IMR-90 (cell line): Measurements from ENCODE around the gene CLPTM1L. TPM values are rescaled to one million over a fixed set of nuclear protein-coding genes. Genes with fewer than 3 reads are reported as not detected.

Experiments used
- ATAC-seq: fragments of 200-7000 bp; cut with Tn5 transposase; 2 replicates; pipeline ENCODE4 v1.9.1; 2020; ENCODE audit warnings: low read depth, mild to moderate bottlenecking, moderate library complexity
- BruUV-seq: library from RNA; stranded (reverse); fragments of 400-500 nt; replicated peaks from 2 replicates; lab custom pipeline; 2021; lab: Mats Ljungman, UMichigan
- CTCF ChIA-PET: fragments of 300-600 bp; formaldehyde crosslinking; extraction: SDS; loops from one replicate; lab custom pipeline; 2021; ENCODE audit warnings: antibody characterized with exemption; lab: Yijun Ruan, JAX
- POLR2A ChIA-PET: fragments of 300-600 bp; sonication (Branson Sonifier 250); formaldehyde crosslinking; loops from one replicate; lab custom pipeline; 2022; ENCODE audit warnings: antibody characterized with exemption; ENCODE audit not compliant: unreplicated experiment; lab: Charles Lee
- DNase-seq: peaks from one replicate; pipeline ENCODE4 v3.0.0; 2013
- H2AFZ ChIP-seq: replicated peaks from 2 replicates; pipeline ENCODE3; 2013; ENCODE audit warnings: low read length, mild to moderate bottlenecking; ENCODE audit not compliant: poor library complexity
- H2AK5ac ChIP-seq: 2 replicates; pipeline ENCODE4 v1.6.1; 2013; ENCODE audit warnings: low read depth, low read length, inconsistent platforms
- H2AK9ac ChIP-seq: replicated peaks from 2 replicates; pipeline ENCODE3; 2013; ENCODE audit warnings: mild to moderate bottlenecking, low read depth, low read length, moderate library complexity; ENCODE audit not compliant: poor library complexity
- H2BK120ac ChIP-seq: 2 replicates; pipeline ENCODE4 v1.6.1; 2013; ENCODE audit warnings: low read depth, low read length, inconsistent platforms
- H2BK15ac ChIP-seq: 3 replicates; pipeline ENCODE4 v1.6.1; 2013; ENCODE audit warnings: low read depth, low read length, inconsistent platforms
- H2BK20ac ChIP-seq: 2 replicates; pipeline ENCODE4 v1.6.1; 2013; ENCODE audit warnings: low read depth, mild to moderate bottlenecking, inconsistent platforms, low read length, moderate library complexity
- H2BK5ac ChIP-seq: 2 replicates; pipeline ENCODE4 v1.6.1; 2013; ENCODE audit warnings: mild to moderate bottlenecking, low read depth, low read length, inconsistent platforms; ENCODE audit not compliant: poor library complexity, severe bottlenecking
- H3K14ac ChIP-seq: replicated peaks from 2 replicates; pipeline ENCODE4 v1.6.1; 2013; ENCODE audit warnings: low read depth, low read length, inconsistent platforms
- H3K18ac ChIP-seq: 2 replicates; pipeline ENCODE4 v1.6.1; 2013; ENCODE audit warnings: low read depth, low read length, control low read depth
- H3K23ac ChIP-seq: 2 replicates; pipeline ENCODE4 v1.6.1; 2013; ENCODE audit warnings: low read depth, low read length, inconsistent platforms
- H3K27ac ChIP-seq: 2 replicates; pipeline ENCODE4 v1.5.1; 2013; ENCODE audit warnings: mild to moderate bottlenecking, control low read depth, low read length; ENCODE audit not compliant: insufficient read depth
- H3K27me3 ChIP-seq: 2 replicates; pipeline ENCODE4 v1.6.1; 2013; ENCODE audit warnings: low read length; ENCODE audit not compliant: control insufficient read depth, insufficient read depth
- H3K36me3 ChIP-seq: 2 replicates; pipeline ENCODE4 v1.6.1; 2013; ENCODE audit warnings: low read length, mixed read lengths; ENCODE audit not compliant: control insufficient read depth, insufficient read depth
- H3K4ac ChIP-seq: 2 replicates; pipeline ENCODE4 v1.6.1; 2013; ENCODE audit warnings: low read depth, low read length, inconsistent platforms
- H3K4me1 ChIP-seq: 2 replicates; pipeline ENCODE4 v1.6.1; 2013; ENCODE audit warnings: low read length, mixed read lengths; ENCODE audit not compliant: control insufficient read depth, insufficient read depth
- H3K4me2 ChIP-seq: 2 replicates; pipeline ENCODE4 v1.6.1; 2013; ENCODE audit warnings: low read depth, mild to moderate bottlenecking, control low read depth, low read length, moderate library complexity
- H3K4me3 ChIP-seq: 2 replicates; pipeline ENCODE4 v1.5.1; 2013; ENCODE audit warnings: low read depth, mild to moderate bottlenecking, control low read depth, low read length, moderate library complexity; ENCODE audit not compliant: insufficient read depth
- H3K56ac ChIP-seq: 2 replicates; pipeline ENCODE4 v1.6.1; 2013; ENCODE audit warnings: low read length, inconsistent platforms; ENCODE audit not compliant: insufficient read depth; ENCODE audit errors: extremely low read depth
- H3K79me1 ChIP-seq, 2 experiments: 2 replicates each; pipeline ENCODE4 v1.6.1; 2013; ENCODE audit warnings: low read length in 2 of 2, inconsistent platforms in 1 of 2, low read depth in 1 of 2
- H3K9ac ChIP-seq: 2 replicates; pipeline ENCODE4 v1.6.1; 2013; ENCODE audit warnings: low read depth, low read length, control low read depth
- H3K9me1 ChIP-seq: 2 replicates; pipeline ENCODE4 v1.6.1; 2013; ENCODE audit warnings: low read length, inconsistent platforms; ENCODE audit not compliant: insufficient read depth
- H3K9me3 ChIP-seq: 2 replicates; pipeline ENCODE4 v1.6.1; 2013; ENCODE audit warnings: low read length; ENCODE audit not compliant: control insufficient read depth, insufficient read depth
- H4K20me1 ChIP-seq: 2 replicates; pipeline ENCODE4 v1.6.1; 2013; ENCODE audit warnings: low read length, inconsistent platforms; ENCODE audit not compliant: insufficient read depth
- H4K5ac ChIP-seq: 2 replicates; pipeline ENCODE4 v1.6.1; 2013; ENCODE audit warnings: mild to moderate bottlenecking, low read depth, low read length, control low read depth
- H4K8ac ChIP-seq, 2 experiments: 2 replicates each; pipeline ENCODE4 v1.6.1; 2013; ENCODE audit warnings: low read depth in 2 of 2, low read length in 2 of 2, control low read depth in 1 of 2, inconsistent platforms in 1 of 2
- H4K91ac ChIP-seq: 2 replicates; pipeline ENCODE4 v1.6.1; 2013; ENCODE audit warnings: low read depth, low read length, inconsistent platforms; ENCODE audit not compliant: insufficient read depth
- CEBPB ChIP-seq: IDR thresholded peaks from 2 replicates; pipeline ENCODE4 v1.6.1; 2012; ENCODE audit warnings: low read depth, low read length, improper control_type of control experiment
- CHD1 ChIP-seq: IDR thresholded peaks from 2 replicates; pipeline ENCODE4 v1.6.1; 2012; ENCODE audit warnings: low read depth, low read length, improper control_type of control experiment
- CTCF ChIP-seq: conservative IDR thresholded peaks from 2 replicates; pipeline ENCODE4 v1.5.1; 2012; ENCODE audit warnings: mild to moderate bottlenecking, low read depth, low read length, improper control_type of control experiment
- FOS ChIP-seq: fragments of 150-350 bp; IDR thresholded peaks from 2 replicates; pipeline ENCODE4 v1.6.1; 2016; ENCODE audit warnings: low read depth, low read length
- MAZ ChIP-seq: IDR thresholded peaks from 2 replicates; pipeline ENCODE4 v1.6.1; 2012; ENCODE audit warnings: low read depth, mild to moderate bottlenecking, low read length, improper control_type of control experiment, moderate library complexity, borderline replicate concordance
- MXI1 ChIP-seq: IDR thresholded peaks from 2 replicates; pipeline ENCODE4 v1.6.1; 2012; ENCODE audit warnings: low read depth, mild to moderate bottlenecking, low read length, moderate library complexity, borderline replicate concordance
- POLR2A ChIP-seq: IDR thresholded peaks from 2 replicates; pipeline ENCODE4 v1.6.1; 2012; ENCODE audit warnings: mild to moderate bottlenecking, low read depth, low read length
- RCOR1 ChIP-seq: IDR thresholded peaks from 2 replicates; pipeline ENCODE4 v1.6.1; 2012; ENCODE audit warnings: mild to moderate bottlenecking, low read length, improper control_type of control experiment; ENCODE audit not compliant: insufficient replicate concordance
- WGBS, 2 experiments: methylation state at CpG; one replicate each; pipeline versions ENCODE4 v1.1.5 to v1.1.7; 2013; ENCODE audit warnings: missing lambda C conversion rate in 2 of 2; ENCODE audit not compliant: insufficient read length in 1 of 2; ENCODE audit errors: extremely low coverage in 2 of 2; 5-methylcytosine and 5-hydroxymethylcytosine counted together
- dilution Hi-C: fragments of 300-500 bp; cut with HindIII; formaldehyde crosslinking; loops from one replicate; pipeline ENCODE4 v1.14.3; 2018; ENCODE audit warnings: low sequenced_read_pairs; ENCODE audit not compliant: unreplicated experiment
- in situ Hi-C: fragments of 300-500 bp; cut with MboI; formaldehyde crosslinking; loops from 3 replicates; pipeline ENCODE4 v1.14.3; 2019; ENCODE audit warnings: low sequenced_read_pairs, inconsistent platforms, mixed read lengths
- intact Hi-C: fragments of 100-400 bp; cut with micrococcal nuclease; formaldehyde crosslinking; loops from 2 replicates; pipeline ENCODE4 v1.10.0; 2022
- polyA plus RNA-seq, 3 experiments: library from polyadenylated mRNA; depleted of rRNA; stranded (reverse); fragments of >200 nt; gene quantifications; 2 replicates each; pipeline ENCODE4 v1.2.3, GENCODE V29; 2012; ENCODE audit warnings: low replicate concordance in 1 of 3
- total RNA-seq: library from RNA; depleted of rRNA; stranded (reverse); fragments of >200 nt; gene quantifications from 2 replicates; pipeline ENCODE4 v1.2.3, GENCODE V29; 2012

CLPTM1L gene
- total and polyA plus RNA-seq, 2 of the 4 experiments (the other 2 are of a cell fraction): 114 to 137 TPM

DNA sequence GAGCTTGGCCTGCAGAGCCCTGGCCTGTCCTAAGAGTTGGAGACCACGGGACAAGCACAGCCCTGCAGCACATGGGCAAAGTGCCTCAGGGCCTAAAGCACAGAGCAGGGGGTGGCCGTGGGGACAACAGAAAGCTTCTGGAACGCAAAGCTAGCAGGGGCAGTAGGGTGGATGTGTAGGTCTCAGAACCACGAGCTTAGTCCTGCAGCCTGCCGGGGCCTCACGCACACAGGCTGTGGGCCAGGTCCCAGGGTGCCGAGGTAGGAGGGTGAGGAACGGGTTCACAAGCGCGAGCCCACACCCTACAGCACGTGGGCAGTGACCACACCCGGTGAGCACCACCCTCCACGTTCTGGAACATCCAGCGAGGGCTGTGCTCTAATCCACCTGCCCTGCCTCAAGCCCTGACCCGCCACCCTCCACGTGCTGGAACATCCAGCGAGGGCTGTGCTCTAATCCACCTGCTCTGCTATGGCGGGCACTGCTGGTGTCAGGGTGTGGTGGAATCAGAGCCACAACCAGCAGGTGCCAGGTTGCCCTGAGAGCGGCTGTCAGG lies 9.3 kb downstream of the CLPTM1L start:
- Histone ChIP-seq H3K9ac (no peak overlapping the region), H4K91ac (no peak overlapping the region), H3K4me2 (no peak overlapping the region), H3K4ac (no peak overlapping the region), H3K23ac (no peak overlapping the region), H3K27me3 (no peaks in the 10 kb centered on the region), H3K79me1 (peaks cover 6 to 13% of the 10 kb centered on the region in 2 experiments; a peak in 3 of 4 replicates), H3K18ac (no peak overlapping the region), H2BK5ac (no peak overlapping the region), H2BK15ac (no peak overlapping the region), H4K8ac (no peak overlapping the region), H2AFZ (no peak overlapping the region), H2BK120ac (no peak overlapping the region), H4K5ac (no peak overlapping the region), H3K9me1 (no peaks in the 10 kb centered on the region), H3K56ac (no peak overlapping the region), H2BK20ac (no peak overlapping the region), H3K4me3 (no peak overlapping the region), H4K20me1 (peaks cover 6% of the 10 kb centered on the region; the same call in 1 of the 2 replicates), H3K9me3 (no peaks in the 10 kb centered on the region), H2AK5ac (no peak overlapping the region), H3K27ac (no peak overlapping the region), H3K36me3 (peaks cover 77% of the 10 kb centered on the region), H3K14ac (no peak overlapping the region), H2AK9ac (no peak overlapping the region), H3K4me1 (no peaks in the 10 kb centered on the region)
- intact Hi-C loops: no loop called here
- ChIA-PET POLR2A (no interaction called here), CTCF (no interaction called here)
- no peak for TF ChIP-seq CEBPB
- no peak for TF ChIP-seq CHD1
- no peak for TF ChIP-seq FOS
- TF ChIP-seq MXI1: no peak
- TF ChIP-seq RCOR1: no peak
- no peak for TF ChIP-seq POLR2A
- no peak for TF ChIP-seq CTCF
- no peak for TF ChIP-seq MAZ
- DNase-seq: no peak
- dilution Hi-C loops: no loop called here
- ATAC-seq: no peak
- 98% methylated on average over 9 of the region's 19 CpGs; no CpG with 5 or more reads in 1 of the 2 experiments for WGBS, 2 experiments
- in situ Hi-C loops: no loop called here
- BruUV-seq: no TSS peak
